Middle frontal gyrus (tissue), 1 donor: ENCODE data around the gene NTSR1.
A peak's percentile ranks its signal among the peaks of the same experiment; 100 is the strongest.

Experiments used
- DNase-seq: peaks from one replicate; pipeline ENCODE4 v3.0.0-alpha.2; 2015; ENCODE audit warnings: low spot score; ENCODE audit errors: extremely low spot score

NTSR1 gene

DNA sequence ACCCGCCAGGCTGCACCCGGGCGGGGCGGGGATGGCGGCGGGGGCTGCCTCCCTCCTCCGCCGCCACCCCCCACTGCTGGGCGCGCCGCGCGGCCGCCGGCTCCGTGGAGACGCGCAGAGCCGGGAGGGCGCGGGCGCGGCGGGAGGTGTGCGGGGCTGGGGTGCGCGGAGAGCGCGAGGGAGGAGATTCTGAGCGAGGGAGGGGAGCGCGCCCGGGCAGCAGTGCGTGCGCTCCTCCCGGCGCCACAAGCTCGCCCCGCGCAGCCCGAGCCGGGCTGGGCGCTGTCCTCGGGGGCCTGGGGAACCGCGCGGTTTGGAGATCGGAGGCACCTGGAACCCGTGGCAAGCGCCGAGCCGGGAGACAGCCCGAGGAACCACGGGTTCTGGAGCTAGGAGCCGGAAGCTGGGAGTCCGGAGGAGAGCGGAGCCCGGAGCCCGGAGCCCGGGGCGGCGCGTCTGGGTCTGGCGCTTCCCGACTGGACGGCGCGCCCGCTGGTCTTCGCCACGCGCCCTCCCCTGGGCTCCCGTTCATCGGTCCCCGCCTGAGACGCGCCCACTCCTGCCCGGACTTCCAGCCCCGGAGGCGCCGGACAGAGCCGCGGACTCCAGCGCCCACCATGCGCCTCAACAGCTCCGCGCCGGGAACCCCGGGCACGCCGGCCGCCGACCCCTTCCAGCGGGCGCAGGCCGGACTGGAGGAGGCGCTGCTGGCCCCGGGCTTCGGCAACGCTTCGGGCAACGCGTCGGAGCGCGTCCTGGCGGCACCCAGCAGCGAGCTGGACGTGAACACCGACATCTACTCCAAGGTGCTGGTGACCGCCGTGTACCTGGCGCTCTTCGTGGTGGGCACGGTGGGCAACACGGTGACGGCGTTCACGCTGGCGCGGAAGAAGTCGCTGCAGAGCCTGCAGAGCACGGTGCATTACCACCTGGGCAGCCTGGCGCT lies at the start of gene NTSR1:
Gene NTSR1, plus strand, starts transcription at position 246 of the 946 bp plus-strand sequence. Its CDS starts 372 bp downstream, at position 618.
- DNase-seq: no peak

GRCh38 chr20:62659488-62660239 lies 49.0 kb upstream of the NTSR1 start:
- no peak for DNase-seq

DNA sequence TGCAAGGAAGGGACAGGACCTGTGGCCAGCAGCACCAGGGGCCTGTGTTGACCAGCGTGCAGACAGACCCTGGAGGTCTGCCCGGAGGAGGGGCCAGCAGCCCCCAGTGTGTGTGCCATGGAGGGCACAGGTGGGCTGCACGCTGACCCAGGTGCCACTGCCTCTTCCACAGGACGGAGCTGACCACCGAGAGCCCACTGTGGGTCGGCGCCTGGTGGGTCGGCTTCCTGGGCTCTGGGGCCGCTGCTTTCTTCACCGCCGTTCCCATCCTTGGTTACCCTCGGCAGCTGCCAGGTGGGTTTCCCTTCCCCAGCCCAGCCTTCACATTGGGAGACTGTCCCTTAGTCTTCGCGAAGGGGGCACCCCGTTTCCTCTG lies 48.4 kb upstream of the NTSR1 start:
- no peak for DNase-seq

DNA sequence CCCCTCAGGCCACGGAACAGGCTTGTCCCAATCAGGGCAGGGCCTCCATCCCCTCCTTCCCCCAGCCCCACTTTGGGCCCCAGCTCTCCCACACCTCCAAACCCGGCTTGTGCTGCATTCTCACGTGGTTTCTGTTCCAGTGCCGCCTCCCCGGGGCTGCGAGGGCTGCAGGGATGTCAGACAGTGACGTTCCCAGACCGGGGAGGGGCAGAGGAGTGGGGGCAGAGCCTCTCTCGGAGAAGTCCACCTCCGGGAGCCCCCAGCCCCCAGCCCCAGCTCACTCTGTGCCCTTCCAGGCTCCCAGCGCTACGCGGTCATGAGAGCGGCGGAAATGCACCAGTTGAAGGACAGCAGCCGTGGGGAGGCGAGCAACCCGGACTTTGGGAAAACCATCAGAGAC lies 47.9 kb upstream of the NTSR1 start:
- no peak for DNase-seq

GRCh38 chr20:62661647-62662046 lies 47.0 kb upstream of the NTSR1 start:
- DNase-seq: no peak

GRCh38 chr20:62662422-62662821 lies 46.2 kb upstream of the NTSR1 start:
- DNase-seq: no peak

- no peak for DNase-seq
Measured at GRCh38 chr20:62663145-62664018, 45.3 kb upstream of the NTSR1 start.

DNA sequence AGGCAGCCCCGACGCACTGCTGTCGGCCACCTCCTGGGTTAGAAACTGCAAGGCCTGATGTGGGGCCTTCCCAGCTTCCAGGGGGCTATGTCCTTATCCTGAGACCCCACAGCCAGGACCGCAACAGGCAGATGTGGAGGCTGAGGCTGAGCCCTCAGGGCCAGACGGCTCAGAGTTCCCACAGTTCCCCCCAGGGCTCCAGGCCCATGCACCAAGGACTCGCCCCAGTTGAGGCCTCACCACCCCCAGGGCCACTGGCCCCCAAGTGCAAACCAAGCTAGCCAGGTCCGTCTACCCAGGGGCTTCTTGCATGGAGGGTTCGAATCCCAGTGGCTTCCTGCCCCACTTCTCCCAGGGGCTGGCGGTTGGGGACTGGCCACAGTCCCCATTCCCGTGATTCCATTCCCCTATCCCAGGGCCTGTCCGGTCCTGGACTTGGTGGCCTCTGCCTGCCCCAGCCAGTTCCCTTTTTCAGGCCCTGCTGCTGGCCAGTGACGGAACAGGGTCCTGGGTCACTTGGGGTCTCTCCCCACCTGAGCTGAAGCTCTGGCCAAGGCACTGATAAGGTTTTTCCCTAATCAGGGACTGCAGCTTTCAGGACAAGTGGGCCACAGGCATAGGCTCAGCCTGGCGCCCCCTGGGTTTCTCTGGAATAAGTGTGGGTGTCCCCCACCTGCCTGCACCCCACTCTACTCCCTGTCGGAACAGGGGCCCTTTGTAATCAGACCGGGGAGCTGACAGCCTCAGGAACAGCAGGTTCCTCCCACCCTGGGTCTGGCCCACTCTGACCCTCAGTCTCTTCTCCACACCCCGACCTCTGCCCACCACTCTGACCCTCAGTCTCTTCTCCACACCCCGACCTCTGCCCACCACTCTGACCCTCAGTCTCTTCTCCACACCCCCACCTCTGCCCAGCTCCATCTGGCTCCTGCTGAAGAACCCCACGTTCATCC lies 44.3 kb upstream of the NTSR1 start:
- no peak for DNase-seq

GRCh38 chr20:62665153-62665754 lies 43.4 kb upstream of the NTSR1 start:
- no peak for DNase-seq

DNA sequence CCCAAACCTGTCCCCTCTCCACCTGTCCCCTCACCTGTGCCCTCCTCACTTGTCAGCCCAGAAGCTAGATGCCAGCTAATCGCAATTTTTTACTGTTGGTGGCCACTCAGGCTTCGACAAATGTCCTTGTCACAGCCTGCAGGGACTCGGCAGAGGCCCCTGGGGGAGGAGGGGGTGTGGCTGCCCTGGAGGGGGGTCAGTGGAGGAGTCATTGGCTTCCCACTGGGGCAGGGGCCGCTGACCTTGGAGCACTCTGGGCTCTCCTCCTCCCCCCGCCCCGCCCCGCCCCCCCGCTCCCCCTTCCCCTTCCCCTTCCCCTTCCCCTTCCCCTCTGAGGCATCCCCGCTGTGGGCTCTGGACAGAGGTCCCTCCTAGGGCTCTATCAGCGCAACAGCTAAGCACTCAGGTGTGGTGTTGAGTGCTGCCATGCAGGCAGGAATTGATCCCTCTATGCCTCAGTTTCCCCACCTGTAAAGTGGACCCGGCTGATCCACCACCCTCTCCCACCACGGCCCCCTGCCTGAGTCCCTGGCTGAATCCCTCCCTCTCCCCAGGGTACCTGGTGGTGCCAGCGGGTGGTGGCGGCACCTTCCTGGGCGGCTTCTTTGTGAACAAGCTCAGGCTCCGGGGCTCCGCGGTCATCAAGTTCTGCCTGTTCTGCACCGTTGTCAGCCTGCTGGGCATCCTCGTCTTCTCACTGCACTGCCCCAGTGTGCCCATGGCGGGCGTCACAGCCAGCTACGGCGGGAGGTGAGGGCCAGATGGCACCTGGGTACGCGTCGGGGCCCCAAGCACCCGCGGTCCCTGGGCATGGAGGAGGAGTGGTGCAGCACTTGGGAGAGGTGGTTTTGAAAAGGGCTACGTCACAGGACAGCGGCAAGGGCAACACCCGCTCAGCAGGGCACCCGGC lies 42.6 kb upstream of the NTSR1 start:
- DNase-seq: no peak

DNA sequence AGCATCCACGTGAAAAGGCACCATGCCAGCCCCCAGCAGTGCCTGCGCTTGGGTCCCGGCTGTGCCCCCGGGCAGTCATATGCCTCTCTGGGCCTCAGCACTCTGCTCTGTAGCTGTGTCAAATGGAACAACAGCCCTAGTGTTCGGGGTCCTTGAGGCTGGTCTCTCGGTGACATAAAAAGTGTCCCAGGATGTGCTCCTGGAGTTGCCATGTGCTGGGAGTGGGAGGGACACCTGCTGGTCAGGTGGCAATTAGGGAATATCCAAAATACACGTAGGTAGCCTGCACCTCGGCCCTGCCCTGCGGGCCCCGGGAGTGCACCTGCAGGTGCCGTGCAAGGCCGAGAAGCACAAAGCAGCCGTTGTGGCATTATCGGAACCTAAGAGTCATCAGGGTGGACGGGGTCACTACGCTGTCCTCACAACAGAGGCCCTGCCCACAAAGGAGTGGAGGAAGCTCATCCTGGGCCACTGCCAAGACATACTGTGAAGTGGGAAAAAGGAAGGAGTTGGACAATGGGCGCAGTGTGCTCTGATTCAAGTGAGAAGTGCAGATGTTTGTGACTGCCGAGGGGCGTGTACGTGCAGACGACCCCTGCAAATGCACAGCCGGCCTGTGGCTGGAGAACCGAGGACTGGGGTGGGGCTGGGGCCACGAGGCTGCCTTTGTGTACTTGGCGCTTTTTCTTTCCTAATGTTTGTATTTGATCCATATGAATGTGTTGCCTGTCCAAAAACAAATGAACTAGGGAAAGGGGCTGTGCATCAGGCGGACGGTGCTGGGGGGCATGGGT lies 41.7 kb upstream of the NTSR1 start:
- DNase-seq: no peak

- no peak for DNase-seq
Measured at GRCh38 chr20:62667530-62668440, 40.9 kb upstream of the NTSR1 start.

DNA sequence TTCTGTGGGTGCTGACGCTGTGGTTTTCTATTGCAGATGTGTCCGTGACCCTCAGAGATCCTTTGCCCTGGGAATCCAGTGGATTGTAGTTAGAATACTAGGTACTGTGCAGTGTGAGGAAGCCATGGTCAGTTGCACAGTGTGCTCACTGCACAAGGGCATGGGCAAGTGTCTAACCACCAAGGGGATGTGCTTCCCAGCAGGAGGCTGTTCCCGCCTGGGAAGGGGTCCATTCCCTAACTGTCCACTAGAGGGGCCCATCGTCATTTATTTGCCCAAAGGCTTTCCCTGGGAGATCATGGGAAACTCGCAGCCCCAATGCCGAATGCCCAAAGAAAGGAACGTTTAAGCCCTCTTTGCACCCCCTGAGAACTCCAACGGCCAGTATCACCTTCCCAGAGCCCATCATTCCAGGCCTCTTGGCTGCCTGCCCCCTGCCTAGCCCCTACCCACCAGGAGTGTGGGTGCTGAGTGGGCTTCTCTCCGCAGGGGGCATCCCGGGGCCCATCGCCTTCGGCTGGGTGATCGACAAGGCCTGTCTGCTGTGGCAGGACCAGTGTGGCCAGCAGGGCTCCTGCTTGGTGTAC lies 40.1 kb upstream of the NTSR1 start:
- DNase-seq: peak; percentile 68

DNA sequence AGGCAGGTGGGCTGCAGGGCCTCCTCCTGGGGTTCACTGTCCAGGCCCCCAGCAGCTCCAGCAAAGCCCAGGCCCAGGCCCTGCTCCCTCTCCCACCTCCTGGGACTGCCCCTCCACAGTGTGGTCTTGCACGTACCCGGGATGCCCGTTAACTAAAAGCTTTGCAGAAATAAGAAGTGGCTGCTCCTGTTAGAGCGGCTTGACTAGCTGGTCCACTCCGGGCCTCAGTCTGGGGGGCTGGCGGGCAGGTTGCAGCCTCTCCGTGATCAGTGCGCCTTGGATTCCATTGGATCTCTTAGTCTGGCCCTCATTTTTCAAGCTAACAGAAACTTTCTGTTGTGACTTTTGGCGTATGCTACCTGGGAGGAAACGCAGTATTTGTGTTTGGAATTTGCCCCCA lies 39.4 kb upstream of the NTSR1 start:
- DNase-seq: no peak

GRCh38 chr20:62670156-62670555 lies 38.5 kb upstream of the NTSR1 start:
- no peak for DNase-seq

DNA sequence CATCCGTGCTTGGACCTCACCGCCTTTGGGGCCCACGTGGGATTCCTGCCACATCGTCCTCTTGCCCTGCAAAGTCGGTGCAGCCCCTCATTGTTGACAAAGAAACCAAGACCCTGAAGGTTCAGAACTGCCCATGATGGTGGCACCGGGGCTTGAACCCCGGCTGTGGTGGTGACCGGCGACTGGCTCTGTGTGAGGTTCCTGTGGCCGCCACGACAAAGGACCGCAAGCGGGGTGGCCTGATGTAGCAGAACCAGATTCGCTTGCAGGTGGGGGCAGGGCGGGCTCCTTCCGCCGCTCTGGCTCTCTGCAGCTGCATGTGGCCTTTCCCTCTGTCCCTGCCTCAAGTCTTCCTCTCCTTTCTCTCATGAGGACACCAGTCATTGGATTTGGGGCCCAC lies 37.6 kb upstream of the NTSR1 start:
- no peak for DNase-seq

- DNase-seq: no peak
Measured at GRCh38 chr20:62671765-62672164, 36.9 kb upstream of the NTSR1 start.
